K562 (cell line): ENCODE measurements around the gene SVEP1. TPM values are rescaled to one million over a fixed set of nuclear protein-coding genes. Genes with fewer than 3 reads are reported as not detected.
A peak's percentile ranks its signal among the peaks of the same experiment; 100 is the strongest.

ENCODE experiments used
- BRF2 ChIP-seq: IDR thresholded peaks from 3 replicates; pipeline ENCODE4 v1.6.1; 2011; ENCODE audit warnings: borderline replicate concordance, mild to moderate bottlenecking; ENCODE audit not compliant: insufficient read length, insufficient read depth
- CBFA2T2 ChIP-seq: fragments of 450-650 bp; conservative IDR thresholded peaks from 2 replicates; pipeline ENCODE4 v1.6.1; 2017; ENCODE audit warnings: mild to moderate bottlenecking
- FOXM1 ChIP-seq, 2 experiments: fragments of 450-650 bp in 1 of 2; sonication (generic) in 1 of 2; formaldehyde crosslinking in 1 of 2; IDR thresholded peaks; 2 replicates each; pipeline versions ENCODE4 v1.6.1 to v1.9.0; 2017 to 2022; ENCODE audit warnings: low read depth in 2 of 2, mild to moderate bottlenecking in 2 of 2, missing genetic modification reagents in 1 of 2, moderate library complexity in 1 of 2
- HNRNPK ChIP-seq: fragments of 200-400 bp; formaldehyde crosslinking; IDR thresholded peaks from one replicate; pipeline ENCODE4 v1.6.1; 2018; ENCODE audit warnings: mild to moderate bottlenecking, low read depth, low read length; ENCODE audit not compliant: poor library complexity, severe bottlenecking
- MAFK ChIP-seq: IDR thresholded peaks from 2 replicates; pipeline ENCODE4 v1.6.1; 2011; ENCODE audit warnings: low read length, improper control_type of control experiment
- PHTF2 ChIP-seq: fragments of 250-450 bp; sonication (Bioruptor Pico); IDR thresholded peaks from 2 replicates; pipeline ENCODE4 v1.5.0; 2021; ENCODE audit warnings: mild to moderate bottlenecking
- REST ChIP-seq, 2 experiments: fragments of 450-650 bp; formaldehyde crosslinking in 1 of 2; IDR thresholded peaks; 2 replicates each; pipeline versions ENCODE4 v1.4.0 to v1.6.1; 2014 to 2020; ENCODE audit warnings: mild to moderate bottlenecking in 2 of 2, borderline replicate concordance in 1 of 2, low read depth in 1 of 2
- TFE3 ChIP-seq: fragments of 450-650 bp; formaldehyde crosslinking; IDR thresholded peaks from 2 replicates; pipeline ENCODE4 v1.4.0; 2020; ENCODE audit warnings: mild to moderate bottlenecking, mixed read lengths
- ZBTB5 ChIP-seq: fragments of 450-650 bp; IDR thresholded peaks from 2 replicates; pipeline ENCODE4 v1.6.1; 2017; ENCODE audit warnings: antibody characterized with exemption
- ZFP1 ChIP-seq: fragments of 450-650 bp; formaldehyde crosslinking; IDR thresholded peaks from 2 replicates; pipeline ENCODE4 v1.4.0; 2020; ENCODE audit warnings: mild to moderate bottlenecking, mixed read lengths
- ZNF384 ChIP-seq: IDR thresholded peaks from 2 replicates; pipeline ENCODE4 v1.6.1; 2012; ENCODE audit warnings: low read depth, low read length, improper control_type of control experiment
- ZNF445 ChIP-seq: fragments of 250-450 bp; sonication (Bioruptor Pico); IDR thresholded peaks from 2 replicates; pipeline ENCODE4 v1.4.0; 2020; ENCODE audit warnings: low read depth, mild to moderate bottlenecking, moderate library complexity
- polyA plus RNA-seq, 8 experiments: library from polyadenylated mRNA; depleted of rRNA in 4 of 8; stranded (reverse) in 5 of 8; unstranded in 3 of 8; fragments of >200 nt; fragmentation: Nextera tagmentation in 2 of 8; fragmentation: Illumina TruSeq in 1 of 8; extraction: Ambion mirVana in 2 of 8; extraction: Trizol in 1 of 8; gene quantifications; 2 replicates each; pipeline versions ENCODE4 v1.2.1 to v1.2.3, GENCODE V29; 2011 to 2014; ENCODE audit warnings: inconsistent platforms in 1 of 8, missing spikeins in 1 of 8
- total RNA-seq, 7 experiments: library from RNA; depleted of rRNA in 6 of 7; stranded (reverse); fragments of >200 nt in 6 of 7; fragmentation: Illumina TruSeq in 2 of 7; extraction: Trizol in 2 of 7; gene quantifications; 2 replicates each; pipeline versions ENCODE4 v1.2.1 to v1.2.3, GENCODE V29; 2011 to 2021; ENCODE audit warnings: low replicate concordance in 1 of 7

The SVEP1 gene
- total and polyA plus RNA-seq, 9 of the 15 experiments (the other 6 are each of a cell fraction or from before 2014, with no cell fraction given): 0.20 to 0.84 (median 0.43) TPM

GRCh38 chr9:110371411-110372007 is 208.0 kb downstream of the SVEP1 start (continued):
- TF ChIP-seq ZBTB5 (peak; percentile 47; the same call in 1 of the 2 replicates), HNRNPK (no peak), PHTF2 (no peak), FOXM1 (IDR thresholded peaks at IDR 0.05; ENCODE audit: low read depth) (peak; percentile 99), FOXM1 (CRISPR knock-in tag; IDR thresholded peaks at IDR 0.05; ENCODE audit: low read depth) (no peak), REST (IDR thresholded peaks at IDR 0.05; ENCODE audit: borderline replicate concordance) (no peak; the same call in 1 of the 2 replicates), REST (CRISPR knock-in tag; IDR thresholded peaks at IDR 0.05; ENCODE audit: low read depth) (no peak), BRF2 (no peak), ZFP1 (CRISPR knock-in tag) (no peak), ZNF445 (CRISPR knock-in tag) (no peak), CBFA2T2 (peak; percentile 100), MAFK (no peak), ZNF384 (no peak), TFE3 (peak; percentile 64)
